HepG2 (cell line): ENCODE results near the gene SNAI1. TPM values are rescaled to one million over a fixed set of nuclear protein-coding genes. Genes with fewer than 3 reads are reported as not detected.

Experiments used
- GLMP ChIP-seq: sonication (generic); formaldehyde crosslinking; IDR thresholded peaks from 2 replicates; pipeline ENCODE4 v1.9.0; 2021; ENCODE audit warnings: missing genetic modification reagents, mild to moderate bottlenecking, borderline replicate concordance
- GMEB1 ChIP-seq: sonication (generic); formaldehyde crosslinking; IDR thresholded peaks from 2 replicates; pipeline ENCODE4 v1.5.1; 2020; ENCODE audit warnings: missing genetic modification reagents, mild to moderate bottlenecking, borderline replicate concordance
- HINFP ChIP-seq: sonication (generic); formaldehyde crosslinking; IDR thresholded peaks from 2 replicates; pipeline ENCODE4 v1.4.0; 2020; ENCODE audit warnings: low read depth, mild to moderate bottlenecking, missing genetic modification reagents
- KDM5A ChIP-seq: fragments of 200-600 bp; sonication (generic); IDR thresholded peaks from 2 replicates; pipeline ENCODE4 v1.7.0; 2018; ENCODE audit warnings: antibody characterized with exemption, mild to moderate bottlenecking, low read length, borderline replicate concordance
- KLF9 ChIP-seq: IDR thresholded peaks from 2 replicates; pipeline ENCODE4 v1.6.1; 2016; ENCODE audit warnings: low read depth
- POLR2AphosphoS5 ChIP-seq: IDR thresholded peaks from 2 replicates; pipeline ENCODE4 v1.6.1; 2012; ENCODE audit warnings: low read depth, low read length
- RXRB ChIP-seq: IDR thresholded peaks from 2 replicates; pipeline ENCODE4 v1.6.1; 2016; ENCODE audit warnings: borderline replicate concordance, missing genetic modification reagents, missing compliant biosample characterization
- THAP7 ChIP-seq: sonication (generic); formaldehyde crosslinking; IDR thresholded peaks from 2 replicates; pipeline ENCODE4 v1.8.1; 2023; ENCODE audit warnings: mild to moderate bottlenecking, missing genetic modification reagents
- ZNF318 ChIP-seq: sonication (generic); formaldehyde crosslinking; IDR thresholded peaks from 2 replicates; pipeline ENCODE4 v1.4.0; 2020; ENCODE audit warnings: mild to moderate bottlenecking, missing genetic modification reagents
- ZNF670 ChIP-seq: sonication (generic); formaldehyde crosslinking; IDR thresholded peaks from 2 replicates; pipeline ENCODE4 v1.8.0; 2022; ENCODE audit warnings: mild to moderate bottlenecking, missing genetic modification reagents, borderline replicate concordance
- ZNF710 ChIP-seq: sonication (generic); formaldehyde crosslinking; IDR thresholded peaks from 2 replicates; pipeline ENCODE4 v1.5.0; 2020; ENCODE audit warnings: mild to moderate bottlenecking, missing genetic modification reagents, borderline replicate concordance
- polyA plus RNA-seq, 8 experiments: library from polyadenylated mRNA; depleted of rRNA in 3 of 8; stranded (reverse) in 7 of 8; unstranded in 1 of 8; fragments of >200 nt; fragmentation: Illumina TruSeq in 4 of 8; extraction: Trizol in 4 of 8; gene quantifications; 2 replicates each; pipeline versions ENCODE4 v1.2.1 to v1.2.3, GENCODE V29; 2011 to 2016; ENCODE audit warnings: low read depth in 4 of 8, missing spikeins in 1 of 8, mixed read lengths in 1 of 8; ENCODE audit not compliant: insufficient read depth in 1 of 8
- total RNA-seq, 5 experiments: library from RNA; depleted of rRNA; stranded (reverse); fragments of >200 nt; fragmentation: Illumina TruSeq; extraction: Trizol; gene quantifications; 2 replicates each; pipeline ENCODE4 v1.2.3, GENCODE V29; 2016; ENCODE audit warnings: low read depth in 1 of 5

SNAI1 gene
- total and polyA plus RNA-seq, 2 of the 13 experiments (the other 11 are each of a cell fraction or from before 2014, with no cell fraction given), result 1.3 to 1.4 TPM

- TF ChIP-seq GLMP (CRISPR knock-in tag) (0 out of 2 replicates have a peak, but pooled peaks have one; percentile 3), KLF9 (CRISPR knock-in tag) (peak; percentile 64; the same call in 1 of the 2 replicates), POLR2AphosphoS5 (peak; percentile 98), ZNF670 (CRISPR knock-in tag) (peak; percentile 96), ZNF318 (CRISPR knock-in tag) (no peak), ZNF710 (CRISPR knock-in tag) (no peak; the same call in none of the 2 replicates), KDM5A (no peak), GMEB1 (CRISPR knock-in tag) (no peak), HINFP (peak; percentile 68; the same call in 1 of the 2 replicates), RXRB (peak; percentile 67; the same call in 1 of the 2 replicates), THAP7 (CRISPR knock-in tag) (peak; percentile 88)
Measured at GRCh38 chr20:49982346-49983122, at the start of gene SNAI1 (continued).
